NOMO-1 treated with DMSO at 0.1 percent for 48 hours (cell line): ENCODE data around the gene MBP.
A peak's percentile ranks its signal among the peaks of the same experiment; 100 is the strongest.

Experiments
- DNase-seq: peaks from one replicate; lab custom pipeline; 2025; ENCODE audit not compliant: unreplicated experiment; lab: John Stamatoyannopoulos, UW

The MBP gene

DNA sequence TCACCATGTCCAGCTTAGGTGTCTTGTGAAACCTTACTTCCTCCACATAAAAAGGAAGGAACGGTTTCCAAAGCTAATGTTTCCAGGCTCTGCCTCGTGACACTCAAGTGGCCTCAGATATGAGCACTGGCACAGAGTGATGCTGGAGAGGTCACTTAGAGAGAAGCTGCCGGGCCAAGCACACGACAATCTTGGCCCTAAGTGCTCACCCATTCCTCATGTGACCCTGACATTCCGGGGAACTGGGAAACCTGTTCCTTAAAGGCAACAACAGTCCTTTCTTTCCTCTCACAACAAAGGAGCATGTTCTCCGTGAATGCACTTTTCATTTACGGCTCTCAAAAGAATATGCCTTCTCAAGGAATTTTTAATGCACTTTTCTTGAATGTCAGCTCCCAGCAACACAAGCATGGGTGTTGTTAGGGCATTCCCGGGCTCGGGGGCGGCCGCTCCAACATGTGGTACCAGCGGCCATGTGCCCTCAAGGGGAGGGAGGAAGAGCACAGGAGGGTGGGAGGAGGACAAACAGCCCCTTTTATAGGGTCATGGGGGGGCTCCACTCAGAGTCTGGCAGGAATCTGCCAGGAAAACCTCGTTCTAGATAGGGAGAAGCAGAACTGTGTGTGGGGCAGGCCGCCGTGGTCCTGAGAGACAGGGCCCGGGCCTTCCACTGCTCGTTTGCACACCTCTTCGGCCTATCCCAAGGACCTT lies 118.6 kb downstream of the MBP start:
- DNase-seq = peak; percentile 24

DNA sequence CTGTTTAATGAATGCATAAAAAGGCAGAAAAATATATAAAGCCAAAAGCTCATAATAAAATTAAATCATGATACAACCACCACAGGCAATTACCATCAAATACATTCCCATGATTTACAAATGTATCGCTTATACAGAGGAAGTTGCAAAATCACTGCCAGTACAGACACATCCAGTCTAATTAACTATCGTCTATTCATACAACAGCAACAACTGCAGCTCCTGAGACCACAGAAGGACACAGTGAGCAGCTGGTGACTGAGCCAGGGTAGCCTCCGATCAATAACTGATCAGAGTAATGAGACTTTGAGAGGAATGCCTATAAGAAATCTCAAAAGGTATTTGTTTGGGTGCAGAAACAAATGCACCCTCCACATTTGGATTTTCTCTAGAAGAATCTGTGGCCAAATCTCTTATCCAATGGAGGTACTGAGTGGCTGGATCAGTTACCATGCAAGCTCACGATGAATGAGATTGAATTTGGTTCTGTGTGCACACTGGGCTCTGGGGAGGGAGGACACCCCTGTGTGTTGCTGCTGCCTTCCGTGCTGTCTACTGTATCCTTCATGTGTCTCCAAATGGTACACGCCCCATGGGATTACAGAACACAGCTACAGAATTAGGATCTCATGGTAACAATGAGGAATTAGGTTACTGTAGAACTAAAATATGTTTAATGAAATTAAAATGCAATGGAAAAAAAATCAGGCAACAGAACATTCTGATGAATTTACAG lies 119.6 kb downstream of the MBP start:
- peak; percentile 83 for DNase-seq

DNA sequence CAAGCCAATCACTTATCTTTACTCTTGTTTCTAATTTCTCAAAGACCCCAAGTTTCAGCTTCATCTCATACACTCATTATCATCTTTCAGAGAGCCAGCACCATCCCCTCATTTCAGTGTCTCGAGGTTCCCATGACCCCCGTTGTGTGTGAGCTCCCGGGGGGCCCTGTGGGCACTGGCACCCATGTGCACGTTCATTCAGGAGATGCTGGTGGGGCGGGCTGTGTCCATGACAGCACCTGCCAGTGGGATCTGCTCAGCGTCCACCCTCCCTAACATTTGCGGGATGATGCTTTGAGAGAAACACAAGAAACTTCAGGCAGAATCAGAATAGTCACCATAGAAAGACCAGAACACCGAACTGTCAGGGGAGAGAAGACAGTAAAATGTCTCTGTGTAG lies 120.5 kb downstream of the MBP start:
- no peak for DNase-seq

DNA sequence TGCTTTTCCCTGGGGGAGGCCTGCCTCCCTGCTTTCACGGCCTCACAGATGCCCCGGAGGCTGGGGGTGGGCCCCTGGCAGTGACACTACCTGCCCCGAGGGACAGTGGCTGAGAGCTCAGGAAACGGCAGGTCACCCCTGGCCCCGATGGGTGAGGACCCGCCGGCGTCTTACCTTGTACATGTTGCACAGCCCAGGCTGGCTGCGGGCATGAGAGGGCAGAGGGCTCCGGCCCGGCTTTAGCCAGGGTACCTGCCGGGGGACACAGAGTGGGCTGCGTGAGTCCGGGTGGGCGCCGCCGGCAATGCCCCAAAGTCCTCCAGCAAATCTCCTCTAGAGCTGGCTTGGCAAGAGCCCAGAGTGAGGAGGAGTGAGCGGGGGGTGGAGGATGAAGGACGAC lies 122.9 kb downstream of the MBP start:
- no peak for DNase-seq

DNA sequence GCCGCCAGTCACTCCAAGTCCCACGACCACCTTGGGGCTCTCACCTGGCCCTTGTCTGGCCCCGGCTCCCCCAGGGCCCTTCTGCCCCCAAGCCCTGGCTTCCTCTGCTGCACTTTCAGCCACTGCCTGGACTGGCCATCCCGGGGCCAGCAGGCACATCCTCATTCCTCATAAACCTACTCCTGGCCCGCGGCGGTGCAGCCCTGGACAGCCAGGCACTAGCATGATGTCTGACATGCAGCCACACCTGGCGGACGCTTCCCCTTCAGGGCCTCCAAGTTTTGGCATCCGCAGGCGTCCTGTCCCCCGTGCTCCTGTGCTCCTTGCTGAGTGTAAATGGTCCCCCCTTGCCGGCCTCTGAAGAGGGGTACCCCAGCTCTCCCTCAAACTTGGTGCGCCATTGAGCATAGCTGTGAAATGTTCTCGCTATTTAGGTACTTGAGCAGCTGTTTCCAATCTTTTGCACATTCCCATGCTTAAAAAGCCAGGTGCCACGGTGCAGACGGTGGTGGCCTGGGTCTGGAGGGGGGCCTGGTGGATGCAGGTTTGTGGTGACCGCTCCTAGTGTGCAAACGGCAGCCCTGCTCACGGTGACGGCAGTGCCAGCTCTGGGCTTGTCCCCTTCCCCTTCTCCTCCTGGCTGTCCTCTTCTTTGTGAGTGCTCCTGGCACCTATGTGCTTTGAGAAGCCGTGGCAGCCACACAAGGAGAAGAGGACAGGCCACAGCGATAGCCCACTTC lies 123.8 kb downstream of the MBP start:
- no peak for DNase-seq

DNA sequence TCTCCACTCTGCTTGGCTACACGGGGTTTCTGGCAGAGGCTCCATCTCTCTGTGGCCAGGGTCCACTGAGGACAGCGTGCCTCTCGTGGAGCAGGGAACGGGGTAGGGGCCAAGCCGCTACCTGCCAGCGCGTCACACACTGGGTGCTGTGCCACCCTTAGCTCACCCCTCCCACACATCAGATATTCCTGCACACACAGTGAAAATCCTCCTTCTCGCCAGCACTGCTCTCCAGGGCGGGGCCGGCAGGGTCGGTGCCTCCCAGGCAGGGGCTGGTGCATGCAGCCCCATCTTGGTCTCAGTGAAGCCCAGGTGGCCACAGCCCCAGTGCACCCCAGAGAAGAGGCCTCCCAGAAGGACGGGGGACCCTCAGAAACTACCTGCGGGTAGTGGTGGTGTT lies 124.6 kb downstream of the MBP start:
- DNase-seq = no peak

DNA sequence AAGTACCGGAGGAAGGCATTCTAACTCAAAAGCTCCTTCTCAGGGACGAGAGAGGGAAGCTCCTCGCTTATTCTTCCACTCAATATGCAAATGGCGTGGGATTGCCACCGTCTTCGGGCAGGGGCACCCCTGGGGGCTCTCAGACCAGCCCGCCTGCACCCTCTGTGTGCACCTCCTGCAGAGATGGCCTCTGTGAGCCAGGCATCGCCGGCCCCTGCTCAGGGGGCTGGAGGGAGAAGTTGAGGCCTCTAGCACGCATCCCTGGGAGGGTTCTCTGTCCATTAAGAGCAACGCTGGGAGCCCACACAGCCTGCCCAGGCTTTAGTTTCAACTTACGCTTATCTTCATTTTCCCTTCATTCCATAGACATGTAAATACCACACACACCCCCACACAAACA lies 125.3 kb downstream of the MBP start:
- no peak for DNase-seq

DNA sequence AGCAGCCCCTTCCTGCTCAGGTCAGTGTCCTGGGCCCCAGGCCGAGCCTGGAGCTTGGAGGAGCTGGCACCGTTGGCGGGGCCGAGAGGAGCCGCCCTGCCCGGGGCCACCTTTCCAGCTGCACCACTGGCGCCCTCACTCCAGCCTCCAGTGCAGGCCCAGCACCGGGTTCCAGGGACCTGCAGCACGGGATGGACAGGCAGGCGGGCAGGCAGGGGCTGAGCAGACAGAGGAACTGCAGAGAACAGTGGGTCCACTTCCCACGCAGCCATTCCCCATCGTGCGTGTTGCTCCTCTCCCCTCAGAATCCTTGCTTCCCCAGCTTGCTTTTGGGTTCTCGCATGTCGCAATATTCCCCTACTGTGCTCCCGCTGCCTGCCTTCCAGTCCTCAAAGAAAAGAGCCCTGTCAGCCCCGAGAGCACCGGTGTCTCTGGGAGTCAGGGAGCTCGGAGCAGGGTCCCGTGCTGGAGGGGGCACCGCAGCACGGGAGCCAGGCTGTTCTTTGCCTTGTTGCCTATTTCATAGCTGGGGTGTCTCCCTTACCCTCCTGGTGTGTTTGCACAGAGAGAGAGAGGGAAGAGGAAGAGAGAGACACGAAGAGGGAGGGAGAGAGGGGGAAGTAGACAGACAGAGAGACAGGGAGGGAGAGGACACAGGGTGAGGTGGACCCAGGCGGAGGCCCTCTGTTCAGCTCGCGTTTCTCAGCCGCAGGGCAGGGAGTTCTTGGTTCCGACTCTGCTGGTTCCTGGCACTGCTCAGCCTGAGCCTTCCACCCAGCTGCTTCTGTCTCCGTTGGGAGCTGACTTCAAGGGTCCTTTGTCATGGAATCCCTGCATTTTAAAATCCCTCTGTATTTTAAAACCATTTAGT lies 126.0 kb downstream of the MBP start:
- DNase-seq = peak; percentile 65

DNA sequence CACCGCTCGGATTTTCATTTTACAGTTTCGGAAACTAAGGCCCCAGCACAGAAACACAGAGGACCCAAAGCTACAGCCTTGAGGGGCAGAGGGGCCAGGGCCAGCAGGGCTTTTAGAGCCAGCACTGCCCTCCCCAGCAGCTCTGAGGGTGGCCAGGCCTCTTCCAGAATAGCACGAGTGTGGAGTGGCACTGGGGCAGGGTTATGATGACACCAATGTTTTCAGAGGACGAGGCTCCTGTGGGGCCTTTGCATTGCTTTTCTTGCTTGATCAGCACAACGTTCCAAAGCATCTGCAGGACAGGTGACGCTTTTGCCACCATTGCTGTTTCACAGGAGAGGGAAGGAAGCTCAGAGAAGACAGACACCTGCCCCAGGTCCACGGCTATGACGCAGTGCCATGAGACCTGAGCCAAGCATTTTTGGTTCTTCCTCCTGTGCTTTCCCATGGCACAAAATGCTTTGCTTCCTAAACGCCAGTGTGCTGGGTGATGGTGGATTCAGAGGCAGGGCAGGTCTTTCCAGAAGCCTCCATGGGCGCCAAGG lies 126.9 kb downstream of the MBP start:
- DNase-seq = no peak

DNA sequence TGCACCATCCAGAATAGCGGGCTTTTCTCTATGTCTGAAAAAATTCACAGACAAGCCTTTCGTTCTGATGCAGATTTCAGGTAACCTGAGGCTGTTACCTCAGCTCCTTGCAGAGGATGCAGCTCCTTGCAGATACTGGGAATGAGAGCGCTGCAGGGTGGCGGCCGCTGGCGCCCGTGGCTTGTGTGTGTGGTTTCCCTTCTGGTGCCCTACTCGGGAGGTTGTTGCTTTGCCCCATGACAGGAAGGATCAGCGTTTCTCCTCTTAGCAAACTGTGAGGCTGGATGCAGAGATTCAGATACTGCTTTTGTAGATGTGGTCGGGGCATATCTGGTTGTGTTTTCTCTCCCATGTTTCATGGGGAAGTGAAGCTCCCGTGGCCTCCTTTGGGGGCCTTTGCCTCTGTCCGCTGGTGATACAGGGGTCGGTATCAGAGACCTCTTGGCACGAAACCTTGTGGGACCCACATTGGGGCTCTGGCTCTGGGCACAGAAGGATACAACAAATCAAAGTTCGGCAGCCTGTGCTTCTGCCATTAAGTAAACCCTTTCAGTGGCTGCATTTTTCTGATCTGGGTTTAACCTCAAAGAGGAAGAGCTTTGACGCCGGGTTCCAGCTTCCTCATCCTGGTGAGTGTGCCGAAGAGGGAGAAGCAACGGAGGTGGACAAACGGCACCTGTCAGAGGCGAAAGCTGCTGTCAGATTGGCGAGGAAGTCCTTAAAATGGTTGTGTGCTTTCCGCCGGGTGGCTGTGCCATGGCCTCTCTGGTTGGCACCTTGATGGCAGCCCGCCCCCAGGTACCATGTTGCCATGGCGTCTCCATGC lies 127.8 kb downstream of the MBP start:
- DNase-seq = peak; percentile 74

DNA sequence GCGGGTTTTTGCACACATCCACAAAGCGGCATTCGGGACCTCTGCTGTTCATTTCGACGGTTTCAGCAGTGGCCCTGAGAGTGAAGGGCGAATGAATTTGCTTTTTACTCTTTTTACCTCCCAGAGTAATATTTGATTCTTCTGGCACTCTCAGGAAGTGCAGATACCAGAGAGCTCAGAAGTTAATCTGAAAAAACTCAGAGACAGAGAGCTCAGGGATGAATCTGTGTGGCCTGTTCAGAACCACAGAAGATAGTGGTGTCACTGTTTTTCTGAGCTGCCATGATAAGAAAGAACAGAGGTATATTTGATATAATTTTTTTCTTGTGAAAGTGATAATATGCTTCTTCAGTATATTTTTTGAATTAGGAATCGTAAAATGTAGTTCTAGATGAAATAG lies 129.3 kb downstream of the MBP start:
- no peak for DNase-seq

DNA sequence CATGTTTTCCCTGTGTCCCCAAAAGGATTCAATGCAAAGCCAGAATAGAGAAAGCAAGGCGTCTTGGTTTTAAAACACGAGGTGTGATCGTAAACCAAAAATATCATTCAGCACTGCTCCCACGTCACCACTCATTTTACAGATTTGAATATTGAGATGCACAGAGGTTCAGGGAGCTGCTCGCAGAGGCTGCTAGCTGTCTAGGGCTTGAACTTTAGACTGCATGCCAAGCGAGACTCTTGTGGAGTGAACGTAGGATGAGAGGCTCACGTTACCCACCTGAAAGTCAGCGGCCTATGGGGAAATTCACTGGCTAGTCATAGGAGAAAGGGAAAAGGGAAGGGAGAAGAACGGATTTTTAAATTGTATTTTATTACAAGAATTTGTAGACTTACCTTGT lies 130.1 kb downstream of the MBP start:
- no peak for DNase-seq

DNA sequence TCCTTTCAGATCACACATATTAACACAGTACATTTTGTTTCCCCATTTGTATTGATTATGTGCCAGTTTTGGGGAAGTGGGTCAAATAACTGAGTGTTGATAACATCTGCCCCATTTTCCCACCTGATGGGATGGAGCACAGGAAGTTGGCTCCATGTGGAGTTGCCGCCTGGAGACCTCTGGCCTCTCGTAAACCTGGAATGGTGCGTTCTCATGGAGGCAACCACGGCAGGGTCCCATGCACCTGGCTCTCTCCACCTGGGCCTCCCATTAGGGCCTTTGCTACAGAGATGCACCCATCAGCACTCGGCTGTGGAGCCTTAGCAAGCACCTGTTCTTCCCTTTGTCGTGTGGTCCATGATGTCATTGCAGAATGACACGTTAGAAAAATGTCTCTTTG lies 130.6 kb downstream of the MBP start:
- DNase-seq = no peak

DNA sequence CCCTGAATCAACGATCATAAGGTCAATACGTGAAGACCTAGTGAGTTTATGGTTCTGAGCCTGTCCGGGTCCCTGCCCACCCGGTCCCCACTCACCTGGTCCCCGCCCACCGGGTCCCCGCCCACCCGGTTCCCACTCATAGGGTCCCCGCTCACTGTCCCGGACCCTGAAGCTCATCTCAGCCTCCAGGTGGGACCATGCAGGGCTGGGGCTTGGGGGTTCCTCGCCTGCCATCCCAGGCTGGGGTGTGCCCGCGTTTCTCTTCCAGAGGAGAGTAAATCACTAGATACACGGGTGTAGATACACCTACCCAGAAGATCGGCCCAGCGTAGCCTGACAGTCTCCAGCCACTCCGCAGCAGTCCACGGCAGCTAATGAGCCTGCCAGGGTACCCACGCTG lies 131.5 kb downstream of the MBP start:
- no peak for DNase-seq

DNA sequence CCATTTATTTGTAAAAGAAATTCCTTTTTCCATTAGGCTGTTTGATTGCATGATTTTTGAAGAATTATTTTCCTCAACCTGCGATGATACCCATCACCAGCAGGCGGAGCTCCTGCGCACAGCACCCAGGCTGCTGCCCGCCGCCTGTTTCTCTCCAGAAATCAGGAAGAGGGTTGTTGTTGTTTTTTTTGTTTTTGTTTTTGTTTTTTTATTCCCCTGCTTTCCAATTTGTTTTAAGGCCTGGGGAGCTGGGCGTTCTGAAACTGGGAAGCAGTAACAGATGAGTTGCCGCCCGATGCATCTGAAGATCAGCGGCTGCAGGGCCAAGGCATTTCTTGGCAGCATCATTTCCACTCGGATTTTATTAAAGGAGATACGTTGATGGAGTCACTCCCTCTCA lies 132.1 kb downstream of the MBP start:
- peak; percentile 21 for DNase-seq

DNA sequence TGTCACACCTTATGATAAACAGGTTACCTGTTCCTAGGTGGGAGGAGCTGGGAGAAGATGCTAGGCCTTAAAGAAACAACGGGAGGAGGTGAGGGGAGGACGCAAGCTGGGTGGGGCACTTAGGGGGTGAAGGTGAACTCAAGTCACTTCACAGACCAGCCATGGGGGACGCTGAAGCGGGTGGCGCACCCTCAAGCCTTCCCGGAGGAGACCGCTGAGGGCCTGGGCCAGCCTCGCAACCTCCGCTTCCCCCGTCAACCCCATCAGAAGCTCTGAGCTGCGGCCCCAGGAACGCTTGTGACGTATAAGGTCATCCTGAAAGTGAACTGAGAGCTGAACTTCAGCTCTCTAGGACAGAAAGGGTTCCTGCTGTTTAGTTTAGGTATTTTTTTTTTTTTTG lies 133.5 kb downstream of the MBP start:
- DNase-seq = no peak

DNA sequence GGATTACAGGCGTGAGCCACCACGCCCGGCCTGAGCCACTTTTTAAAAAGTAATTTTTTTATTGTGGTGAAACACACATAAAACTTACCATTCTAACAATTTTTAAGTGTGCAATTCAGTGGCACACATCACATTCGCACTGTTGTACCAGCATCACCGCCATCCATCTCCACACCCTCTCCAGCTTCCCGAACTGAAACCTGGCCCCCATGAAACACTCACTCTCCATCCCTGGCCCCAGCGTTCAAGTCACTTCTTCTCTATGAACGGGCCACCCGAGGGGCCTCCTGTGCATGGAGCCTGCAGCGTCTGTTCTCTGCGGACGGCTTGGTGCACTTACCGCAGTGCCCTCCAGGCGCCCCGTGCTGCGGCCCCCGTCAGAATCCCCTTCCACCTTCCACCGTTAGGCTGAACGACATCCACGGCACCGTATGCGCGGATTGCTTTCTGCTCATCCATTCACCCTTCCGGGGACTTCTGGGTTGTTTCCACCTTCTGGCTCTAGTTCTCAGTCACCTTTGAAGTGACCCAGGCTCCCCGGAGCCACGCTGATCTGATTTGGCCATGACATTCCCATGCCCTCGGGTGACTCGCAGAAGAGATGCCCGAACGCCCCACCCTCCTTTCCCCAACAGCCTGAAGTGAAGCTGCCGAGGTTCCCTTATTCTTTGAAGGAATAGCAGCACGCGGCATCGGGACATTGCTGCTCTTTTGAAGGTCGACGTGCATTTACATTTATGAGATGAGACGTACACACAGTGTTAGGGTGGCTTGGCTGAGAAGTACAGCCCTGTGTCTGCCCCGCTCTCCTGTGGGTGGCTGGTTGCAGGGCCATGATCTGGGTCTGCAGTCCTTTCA lies 134.4 kb downstream of the MBP start:
- DNase-seq = no peak

DNA sequence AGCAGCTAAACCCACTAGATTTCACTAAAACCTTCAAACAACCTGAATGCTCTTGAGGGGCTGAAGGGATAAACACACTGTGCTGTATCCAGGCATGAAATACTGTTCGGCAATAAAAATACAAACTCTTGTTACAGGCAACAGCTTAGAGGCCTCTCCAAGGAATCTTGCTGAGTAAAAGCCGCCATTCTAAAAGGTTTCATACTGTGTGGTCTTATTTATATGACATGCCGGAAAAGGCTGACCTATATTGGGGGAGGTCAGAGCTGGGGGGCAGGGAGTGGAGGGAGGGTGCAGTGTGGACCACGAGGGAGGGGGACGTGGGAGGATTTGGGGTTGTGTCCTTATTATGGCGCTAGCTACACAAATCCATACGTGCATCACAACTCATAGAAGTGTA lies 136.2 kb downstream of the MBP start:
- no peak for DNase-seq

DNA sequence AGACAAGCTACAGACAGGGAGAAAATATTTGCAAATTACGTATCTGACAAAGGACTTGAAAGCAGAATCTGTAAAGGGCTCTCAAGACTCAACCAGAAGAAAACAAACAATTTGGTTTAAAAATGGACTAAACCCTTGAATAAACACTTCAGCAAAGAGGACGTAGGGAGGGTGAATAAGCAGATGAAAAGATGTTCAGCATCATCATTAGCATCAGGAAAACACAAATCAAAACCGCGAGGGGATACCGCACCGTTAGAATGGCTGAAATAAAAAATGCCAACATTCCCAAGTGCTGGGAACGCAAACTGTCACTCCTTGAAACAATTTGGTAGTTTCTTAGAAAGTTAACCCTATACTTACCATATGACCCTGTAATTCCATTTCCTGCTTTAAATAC lies 136.7 kb downstream of the MBP start:
- no peak for DNase-seq
